Breast epithelium (tissue), 4 donors: ENCODE data around the gene SEPTIN11. TPM values are rescaled to one million over a fixed set of nuclear protein-coding genes. Genes with fewer than 3 reads are reported as not detected.
A peak's percentile ranks its signal among the peaks of the same experiment; 100 is the strongest.

Experiments used
- DNase-seq, 2 donors: peaks; one replicate each; pipeline ENCODE4 v3.0.0-alpha.2; 2019; ENCODE audit warnings: low spot score in 2 of 2
- H3K27ac ChIP-seq, 2 donors: fragments of 200-600 bp; sonication (generic) in 1 of 2; one replicate each; pipeline ENCODE4 v1.5.1; 2016 to 2019; ENCODE audit warnings: mild to moderate bottlenecking in 1 of 2
- H3K27me3 ChIP-seq, 2 donors: fragments of 200-600 bp; sonication (generic) in 1 of 2; one replicate each; pipeline versions ENCODE4 v1.5.1 to v1.6.0; 2017 to 2019; ENCODE audit warnings: control low read depth in 1 of 2, mild to moderate bottlenecking in 1 of 2
- H3K36me3 ChIP-seq: fragments of 200-600 bp; one replicate; pipeline ENCODE4 v1.5.1; 2019
- H3K4me1 ChIP-seq, 2 donors: fragments of 200-600 bp; sonication (generic); one replicate each; pipeline ENCODE4 v1.5.1; 2016 to 2019; ENCODE audit warnings: control low read depth in 1 of 2
- H3K4me3 ChIP-seq, 3 donors: fragments of 200-600 bp; sonication (generic); 1 replicate in 2 of 3; 2 replicates in 1 of 3; pipeline ENCODE4 v1.5.1; 2016 to 2019; ENCODE audit warnings: mild to moderate bottlenecking in 3 of 3, moderate library complexity in 2 of 3
- H3K9me3 ChIP-seq, 2 donors: fragments of 200-600 bp; sonication (generic) in 1 of 2; one replicate each; pipeline ENCODE4 v1.5.1; 2016 to 2019; ENCODE audit warnings: control low read depth in 1 of 2
- CTCF ChIP-seq, 3 donors: fragments of 450-650 bp; IDR thresholded peaks; one replicate each; pipeline ENCODE4 v1.5.1; 2016 to 2017; ENCODE audit warnings: antibody characterized with exemption in 3 of 3, mild to moderate bottlenecking in 3 of 3, moderate library complexity in 3 of 3
- POLR2A ChIP-seq: fragments of 450-650 bp; IDR thresholded peaks from one replicate; pipeline ENCODE4 v1.6.1; 2016; ENCODE audit warnings: antibody characterized with exemption, mild to moderate bottlenecking, moderate library complexity
- POLR2AphosphoS5 ChIP-seq, 3 donors: sonication (generic); formaldehyde crosslinking; IDR thresholded peaks; one replicate each; pipeline ENCODE4 v1.6.1; 2017; ENCODE audit warnings: antibody characterized with exemption in 3 of 3
- intact Hi-C: fragments of 100-400 bp; cut with DNase I; formaldehyde crosslinking; loops from one replicate; pipeline ENCODE4 v1.15.1; 2023; ENCODE audit warnings: low total_unique reads
- total RNA-seq, 3 donors: library from RNA; depleted of rRNA; stranded (reverse); fragments of >200 nt; gene quantifications; one replicate each; pipeline ENCODE4 v1.1.0, GENCODE V29; 2016

SEPTIN11 gene
- total RNA-seq, 3 donors from 2014 or later: 78.6 to 362 (median 329) TPM

- no peak for DNase-seq
- no peaks in the 10 kb centered on the region for H3K27me3 ChIP-seq
- peaks cover 0 to 4% of the 10 kb centered on the region in 2 donors for H3K4me1 ChIP-seq
- H3K4me3 ChIP-seq: no peak overlapping the region
- no peaks in the 10 kb centered on the region for H3K9me3 ChIP-seq
- TF ChIP-seq POLR2AphosphoS5 (IDR thresholded peaks at IDR 0.05) (no peak), CTCF (IDR thresholded peaks at IDR 0.05) (no peak), POLR2A (no peak)
- H3K27ac ChIP-seq: peak overlapping the region; percentile 2 to 41
- H3K36me3 ChIP-seq: no peaks in the 10 kb centered on the region
- intact Hi-C loops: no loop called here
Observed at GRCh38 chr4:76987153-76987591, 37.6 kb downstream of the SEPTIN11 start.

- Histone ChIP-seq H3K4me1 (peaks cover 0 to 4% of the 10 kb centered on the region in 2 donors), H3K4me3 (no peak overlapping the region), H3K9me3 (no peaks in the 10 kb centered on the region), H3K27ac (no peak overlapping the region), H3K36me3 (no peaks in the 10 kb centered on the region), H3K27me3 (no peaks in the 10 kb centered on the region)
- DNase-seq: no peak
- intact Hi-C loops: no loop called here
- no peak for TF ChIP-seq POLR2AphosphoS5 (IDR thresholded peaks at IDR 0.05)
- TF ChIP-seq POLR2A: no peak
- no peak for TF ChIP-seq CTCF (IDR thresholded peaks at IDR 0.05)
Observed at GRCh38 chr4:76987685-76988084, 38.1 kb downstream of the SEPTIN11 start.

GRCh38 chr4:76989391-76990061, 40.0 kb downstream of the SEPTIN11 start:
- TF ChIP-seq POLR2AphosphoS5 (IDR thresholded peaks at IDR 0.05): no peak
- no peak for TF ChIP-seq POLR2A
- TF ChIP-seq CTCF (IDR thresholded peaks at IDR 0.05): no peak
- intact Hi-C loops: no loop called here
- Histone ChIP-seq H3K4me3 (no peak overlapping the region), H3K4me1 (peaks cover 0 to 4% of the 10 kb centered on the region in 2 donors), H3K27me3 (no peaks in the 10 kb centered on the region), H3K36me3 (no peaks in the 10 kb centered on the region), H3K27ac (no peak overlapping the region), H3K9me3 (no peaks in the 10 kb centered on the region)
- no peak for DNase-seq

GRCh38 chr4:76990288-76991080, 40.9 kb downstream of the SEPTIN11 start:
- peak overlapping the region in 1 of 2 donors; percentile 34 for H3K27ac ChIP-seq
- no peak for DNase-seq
- peaks cover 0 to 4% of the 10 kb centered on the region in 2 donors for H3K4me1 ChIP-seq
- no peaks in the 10 kb centered on the region for H3K9me3 ChIP-seq
- no peak overlapping the region for H3K4me3 ChIP-seq
- no peaks in the 10 kb centered on the region for H3K27me3 ChIP-seq
- TF ChIP-seq CTCF (IDR thresholded peaks at IDR 0.05): no peak
- no peak for TF ChIP-seq POLR2AphosphoS5 (IDR thresholded peaks at IDR 0.05)
- no peak for TF ChIP-seq POLR2A
- H3K36me3 ChIP-seq: no peaks in the 10 kb centered on the region
- intact Hi-C loops: no loop called here

GRCh38 chr4:76991161-76991660, 41.7 kb downstream of the SEPTIN11 start:
- Histone ChIP-seq H3K4me1 (no peaks in the 10 kb centered on the region), H3K4me3 (no peak overlapping the region), H3K27ac (peak overlapping the region in 1 of 2 donors; percentile 16), H3K36me3 (no peaks in the 10 kb centered on the region), H3K27me3 (no peaks in the 10 kb centered on the region), H3K9me3 (no peaks in the 10 kb centered on the region)
- TF ChIP-seq POLR2A (no peak), POLR2AphosphoS5 (IDR thresholded peaks at IDR 0.05) (no peak), CTCF (IDR thresholded peaks at IDR 0.05) (no peak)
- intact Hi-C loops: no loop called here
- no peak for DNase-seq
